K562 (cell line): ENCODE results near the gene FTSJ3. TPM values are rescaled to one million over a fixed set of nuclear protein-coding genes. Genes with fewer than 3 reads are reported as not detected.

Experiments
- ATAC-seq: fragments of 200-7000 bp; cut with Tn5 transposase; 3 replicates; pipeline ENCODE4 v1.9.1; 2020; ENCODE audit warnings: moderate library complexity
- BruUV-seq: library from RNA; stranded (reverse); fragments of 400-500 nt; replicated peaks from 2 replicates; lab custom pipeline; 2021; lab: Mats Ljungman, UMichigan
- CTCF ChIA-PET: fragments of 300-600 bp; formaldehyde crosslinking; extraction: SDS; loops from one replicate; lab custom pipeline; 2021; ENCODE audit warnings: low intra/inter-chr PET ratio; lab: Yijun Ruan, JAX
- POLR2A ChIA-PET: fragments of 300-600, 350-650 bp; sonication (Branson Sonifier 250); formaldehyde crosslinking; extraction: SDS; loops from one replicate; lab custom pipeline; 2021; ENCODE audit warnings: antibody characterized with exemption, inconsistent platforms; lab: Yijun Ruan, JAX
- DNase-seq, 4 experiments: peaks; one replicate each; pipeline versions ENCODE4 v3.0.0 to v3.0.0-alpha.2; 2011 to 2018; ENCODE audit warnings: low spot score in 3 of 4, mixed read lengths in 3 of 4; ENCODE audit errors: extremely low read depth in 1 of 4
- FAIRE-seq: peaks from 2 replicates; lab custom pipeline; 2011; peaks lifted over from hg19 to GRCh38; lab: Jason Lieb, UNC
- H2AFZ ChIP-seq: 2 replicates; pipeline ENCODE4 v1.6.0; 2011; ENCODE audit warnings: low read depth, low read length, control low read depth, inconsistent platforms
- H3K27ac ChIP-seq: fragments of 200-600 bp; 3 replicates; pipeline ENCODE4 v1.8.0; 2011; ENCODE audit warnings: low read depth, mild to moderate bottlenecking, control low read depth, inconsistent platforms, low read length, moderate library complexity, mixed read lengths; ENCODE audit errors: extremely low read depth
- H3K27me3 ChIP-seq, 2 experiments: fragments of 300-600 bp in 1 of 2; 2 replicates in 1 of 2; 3 replicates in 1 of 2; pipeline versions ENCODE4 v1.6.0 to v1.8.0; 2011; ENCODE audit warnings: inconsistent platforms in 2 of 2, low read length in 2 of 2, mild to moderate bottlenecking in 1 of 2, mixed read lengths in 1 of 2, moderate library complexity in 1 of 2; ENCODE audit not compliant: control insufficient read depth in 2 of 2, insufficient read depth in 2 of 2
- H3K36me3 ChIP-seq: fragments of 300-600 bp; 3 replicates; pipeline ENCODE4 v1.8.0; 2011; ENCODE audit warnings: mild to moderate bottlenecking, low read length, inconsistent platforms; ENCODE audit not compliant: control insufficient read depth, insufficient read depth
- H3K4me1 ChIP-seq, 2 experiments: fragments of 200-600 bp in 1 of 2; replicated peaks in 1 of 2; 2 replicates in 1 of 2; 3 replicates in 1 of 2; pipeline versions ENCODE4 v1.5.1 to v1.8.0; 2011; ENCODE audit warnings: inconsistent platforms in 2 of 2, low read length in 2 of 2, mild to moderate bottlenecking in 1 of 2, mixed read lengths in 1 of 2, moderate library complexity in 1 of 2; ENCODE audit not compliant: control insufficient read depth in 2 of 2, insufficient read depth in 2 of 2
- H3K4me2 ChIP-seq: 2 replicates; pipeline ENCODE4 v1.6.1; 2011; ENCODE audit warnings: low read length, control low read depth, inconsistent platforms, mixed read lengths; ENCODE audit not compliant: insufficient read depth
- H3K4me3 ChIP-seq: fragments of 200-600 bp; sonication (generic), shearing (Covaris generic); 2 replicates; pipeline ENCODE4 v1.5.1; 2016; ENCODE audit warnings: control low read depth, inconsistent platforms
- H3K79me2 ChIP-seq: fragments of 200-600 bp; 3 replicates; pipeline ENCODE4 v1.8.0; 2011; ENCODE audit warnings: low read length, inconsistent platforms; ENCODE audit not compliant: control insufficient read depth, insufficient read depth
- H3K9ac ChIP-seq, 2 experiments: 2 replicates each; pipeline versions ENCODE4 v1.6.0 to v1.6.1; 2011; ENCODE audit warnings: low read depth in 2 of 2, low read length in 2 of 2, control low read depth in 1 of 2, inconsistent platforms in 1 of 2, mild to moderate bottlenecking in 1 of 2, mixed read lengths in 1 of 2; ENCODE audit not compliant: insufficient read depth in 1 of 2
- H3K9me1 ChIP-seq: one replicate; pipeline ENCODE4 v1.6.0; 2011; ENCODE audit warnings: inconsistent platforms, mild to moderate bottlenecking, low read length, moderate library complexity; ENCODE audit not compliant: control insufficient read depth, insufficient read depth
- H3K9me3 ChIP-seq: replicated peaks from 2 replicates; pipeline ENCODE4 v1.5.1; 2011; ENCODE audit warnings: low read depth, low read length, inconsistent platforms; ENCODE audit not compliant: control insufficient read depth, insufficient read depth
- H4K20me1 ChIP-seq: replicated peaks from 2 replicates; pipeline ENCODE4 v1.6.1; 2011; ENCODE audit warnings: low read length, inconsistent platforms, mixed read lengths; ENCODE audit not compliant: control insufficient read depth, insufficient read depth
- ATF2 ChIP-seq: sonication (generic); formaldehyde crosslinking; IDR thresholded peaks from 2 replicates; pipeline ENCODE4 v1.8.1; 2022; ENCODE audit warnings: missing genetic modification reagents
- GATA2 ChIP-seq: sonication (generic); formaldehyde crosslinking; IDR thresholded peaks from 2 replicates; pipeline ENCODE4 v1.4.0; 2020; ENCODE audit warnings: mild to moderate bottlenecking, missing genetic modification reagents
- SP1 ChIP-seq: sonication (generic); formaldehyde crosslinking; IDR thresholded peaks from 2 replicates; pipeline ENCODE4 v1.8.1; 2022; ENCODE audit warnings: mild to moderate bottlenecking, missing genetic modification reagents
- STAT5A ChIP-seq: IDR thresholded peaks from 2 replicates; pipeline ENCODE4 v1.6.1; 2012; ENCODE audit warnings: low read length, inconsistent platforms, borderline replicate concordance
- ZNF408 ChIP-seq: fragments of 250-450 bp; sonication (Bioruptor Pico); IDR thresholded peaks from 2 replicates; pipeline ENCODE4 v1.4.0; 2020; ENCODE audit warnings: low read depth, mild to moderate bottlenecking, moderate library complexity
- ZNF830 ChIP-seq: fragments of 250-450 bp; sonication (Bioruptor Pico); IDR thresholded peaks from 2 replicates; pipeline ENCODE4 v1.5.0; 2021; ENCODE audit warnings: mild to moderate bottlenecking
- WGBS: fragments of 100-300 bp; shearing (Covaris generic); methylation state at CpG from one replicate; pipeline ENCODE4 v1.1.6; 2016; ENCODE audit warnings: low coverage, mixed read lengths; ENCODE audit not compliant: insufficient coverage; ENCODE audit errors: missing lambda C conversion rate; 5-methylcytosine and 5-hydroxymethylcytosine counted together
- in situ Hi-C: fragments of 300-500 bp; cut with MboI; formaldehyde crosslinking; loops from 4 replicates; pipeline ENCODE4 v1.15.0; 2018; ENCODE audit warnings: inconsistent platforms, mixed read lengths
- intact Hi-C: fragments of 100-400 bp; cut with micrococcal nuclease; formaldehyde crosslinking; loops from 2 replicates; pipeline ENCODE4 v1.14.2; 2022
- polyA plus RNA-seq, 8 experiments: library from polyadenylated mRNA; depleted of rRNA in 4 of 8; stranded (reverse) in 5 of 8; unstranded in 3 of 8; fragments of >200 nt; fragmentation: Nextera tagmentation in 2 of 8; fragmentation: Illumina TruSeq in 1 of 8; extraction: Ambion mirVana in 2 of 8; extraction: Trizol in 1 of 8; gene quantifications; 2 replicates each; pipeline versions ENCODE4 v1.2.1 to v1.2.3, GENCODE V29; 2011 to 2014; ENCODE audit warnings: inconsistent platforms in 1 of 8, missing spikeins in 1 of 8
- total RNA-seq, 7 experiments: library from RNA; depleted of rRNA in 6 of 7; stranded (reverse); fragments of >200 nt in 6 of 7; fragmentation: Illumina TruSeq in 2 of 7; extraction: Trizol in 2 of 7; gene quantifications; 2 replicates each; pipeline versions ENCODE4 v1.2.1 to v1.2.3, GENCODE V29; 2011 to 2021; ENCODE audit warnings: low replicate concordance in 1 of 7

The FTSJ3 gene
- total and polyA plus RNA-seq, 9 of the 15 experiments (the other 6 are each of a cell fraction or from before 2014, with no cell fraction given) = 18.0 to 65.6 (median 52.4) TPM

- H3K4me1 ChIP-seq = peaks cover 0 to 15% of the 10 kb centered on the region in 2 experiments; a peak in 3 of 5 replicates
- H3K27ac ChIP-seq = no peak overlapping the region
- BruUV-seq = no TSS peak
- peaks cover 80% of the 10 kb centered on the region for H3K36me3 ChIP-seq
- H3K79me2 ChIP-seq = peaks cover 42% of the 10 kb centered on the region
- DNase-seq (no peak), FAIRE-seq (no peak), ATAC-seq (no peak)
- intact Hi-C loops = no loop called here
- 0 out of 4 replicates have a peak overlapping the region, but pooled peaks of 1 of the 2 experiments have one; percentile 4 for H3K9ac ChIP-seq
- no peak for TF ChIP-seq STAT5A
- TF ChIP-seq GATA2 = no peak
- TF ChIP-seq ZNF830 (CRISPR knock-in tag) = no peak
- no peak for TF ChIP-seq SP1 (CRISPR knock-in tag)
- no peak for TF ChIP-seq ATF2
- TF ChIP-seq ZNF408 (CRISPR knock-in tag) = no peak
- WGBS = 96% methylated on average over 9 of the region's 9 CpGs
- no peaks in the 10 kb centered on the region for H3K9me1 ChIP-seq
- no peak overlapping the region for H3K4me3 ChIP-seq
- H4K20me1 ChIP-seq = peaks cover 4% of the 10 kb centered on the region; the same call in 1 of the 2 replicates
- H2AFZ ChIP-seq = no peak overlapping the region
- in situ Hi-C loops = no loop called here
- H3K9me3 ChIP-seq = no peaks in the 10 kb centered on the region
- ChIA-PET POLR2A (interaction anchor here (0.5 to 2.2 kb wide), 5 partner anchors 8 to 187 kb away, joined by 3 to 6 read pairs (median 5); partner anchors contain the start of genes CCDC47 and DDX42), CTCF (no interaction called here)
- no peaks in the 10 kb centered on the region for H3K27me3 ChIP-seq
- H3K4me2 ChIP-seq = no peak overlapping the region
These were observed 3.1 kb downstream of the FTSJ3 start for GRCh38 chr17:63824362-63824761.
